HFFc6 (cell line): Measurements from ENCODE around the gene LRRC51. TPM values are rescaled to one million over a fixed set of nuclear protein-coding genes. Genes with fewer than 3 reads are reported as not detected.

Experiments used
- DNase-seq: peaks from one replicate; pipeline ENCODE4 v3.0.0-alpha.2; 2018
- H3K27ac Mint-ChIP-seq: 2 replicates; pipeline ENCODE4 v1.8.0; 2020; ENCODE audit warnings: mild to moderate bottlenecking, mixed read lengths
- H3K27me3 Mint-ChIP-seq: 2 replicates; pipeline ENCODE4 v1.8.0; 2021; ENCODE audit warnings: mild to moderate bottlenecking, moderate library complexity, mixed read lengths; ENCODE audit not compliant: insufficient read depth
- H3K36me3 Mint-ChIP-seq: 2 replicates; pipeline ENCODE4 v1.8.0; 2021; ENCODE audit warnings: low read depth, mixed read lengths
- H3K4me1 Mint-ChIP-seq: 2 replicates; pipeline ENCODE4 v1.8.0; 2020; ENCODE audit warnings: low read depth, mixed read lengths
- H3K4me3 Mint-ChIP-seq: 2 replicates; pipeline ENCODE4 v1.8.0; 2020; ENCODE audit warnings: mild to moderate bottlenecking, moderate library complexity, mixed read lengths
- H3K9me3 Mint-ChIP-seq: 2 replicates; pipeline ENCODE4 v1.8.0; 2020; ENCODE audit warnings: mild to moderate bottlenecking, mixed read lengths
- long read RNA-seq: library from polyadenylated mRNA; unstranded; transcript quantifications from one replicate; pipeline ENCODE4 v2.0.0, GENCODE V29; 2019
- total RNA-seq, 6 experiments: library from RNA; stranded (reverse); fragmentation: NEBNext Ultra II Directional; extraction: Animal tissue kit (Norgen Biotek cat#: 25700); gene quantifications; 2 replicates in 1 of 6; 3 replicates in 5 of 6; pipeline ENCODE4 v1.2.3, GENCODE V29; 2021
- TF ChIP-seq, protein P1 (sequence below): fragments of 200-600 bp; sonication (generic); IDR thresholded peaks from 2 replicates; pipeline ENCODE4 v1.5.0; 2021; ENCODE audit warnings: antibody characterized with exemption, mild to moderate bottlenecking

The LRRC51 gene, protein sequence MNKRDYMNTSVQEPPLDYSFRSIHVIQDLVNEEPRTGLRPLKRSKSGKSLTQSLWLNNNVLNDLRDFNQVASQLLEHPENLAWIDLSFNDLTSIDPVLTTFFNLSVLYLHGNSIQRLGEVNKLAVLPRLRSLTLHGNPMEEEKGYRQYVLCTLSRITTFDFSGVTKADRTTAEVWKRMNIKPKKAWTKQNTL
- 10 to 100 TPM in 1 of 6 experiments, 1 to 10 TPM in 5; 7.4 to 12.4 (median 8.5) TPM for total RNA-seq
- long read RNA-seq, partial matches to known transcripts = 0 of 2 reads
- long read RNA-seq, other reads (novel, unspliced or antisense) = 0 of 2 reads

- Mint-ChIP-seq H3K4me3 (peak within 1 kb of the TSS; percentile 89), H3K27ac (peak within 1 kb of the TSS; percentile 97), H3K9me3 (no peaks in the 10 kb centered on the region), H3K27me3 (peaks cover 4% of the 10 kb centered on the region), H3K4me1 (peaks cover 54% of the 10 kb centered on the region), H3K36me3 (peaks cover 18% of the 10 kb centered on the region)
- TF ChIP-seq, protein P1, sequence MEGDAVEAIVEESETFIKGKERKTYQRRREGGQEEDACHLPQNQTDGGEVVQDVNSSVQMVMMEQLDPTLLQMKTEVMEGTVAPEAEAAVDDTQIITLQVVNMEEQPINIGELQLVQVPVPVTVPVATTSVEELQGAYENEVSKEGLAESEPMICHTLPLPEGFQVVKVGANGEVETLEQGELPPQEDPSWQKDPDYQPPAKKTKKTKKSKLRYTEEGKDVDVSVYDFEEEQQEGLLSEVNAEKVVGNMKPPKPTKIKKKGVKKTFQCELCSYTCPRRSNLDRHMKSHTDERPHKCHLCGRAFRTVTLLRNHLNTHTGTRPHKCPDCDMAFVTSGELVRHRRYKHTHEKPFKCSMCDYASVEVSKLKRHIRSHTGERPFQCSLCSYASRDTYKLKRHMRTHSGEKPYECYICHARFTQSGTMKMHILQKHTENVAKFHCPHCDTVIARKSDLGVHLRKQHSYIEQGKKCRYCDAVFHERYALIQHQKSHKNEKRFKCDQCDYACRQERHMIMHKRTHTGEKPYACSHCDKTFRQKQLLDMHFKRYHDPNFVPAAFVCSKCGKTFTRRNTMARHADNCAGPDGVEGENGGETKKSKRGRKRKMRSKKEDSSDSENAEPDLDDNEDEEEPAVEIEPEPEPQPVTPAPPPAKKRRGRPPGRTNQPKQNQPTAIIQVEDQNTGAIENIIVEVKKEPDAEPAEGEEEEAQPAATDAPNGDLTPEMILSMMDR = no peak
- peak; percentile 100 for DNase-seq
Measured at GRCh38 chr11:72080326-72081183, at the start of gene LRRC51, which contains the start of gene NUMA1. LRRC51 (plus strand) TSS chr11:72080850; CDS start chr11:72089084, 8,234 bp downstream. NUMA1 (minus strand) TSS chr11:72080542; CDS start chr11:72035943, 44,599 bp downstream.

- H3K4me3 Mint-ChIP-seq = no peak overlapping the region
- H3K27ac Mint-ChIP-seq = peak overlapping the region; percentile 64; the same call in 1 of the 2 replicates
- TF ChIP-seq, protein P1 = no peak
- H3K4me1 Mint-ChIP-seq = peaks cover 12% of the 10 kb centered on the region
- DNase-seq = no peak
- peaks cover 7% of the 10 kb centered on the region; the same call in 1 of the 2 replicates for H3K36me3 Mint-ChIP-seq
- no peaks in the 10 kb centered on the region; the same call in 1 of the 2 replicates for H3K27me3 Mint-ChIP-seq
- no peaks in the 10 kb centered on the region for H3K9me3 Mint-ChIP-seq
Measured at GRCh38 chr11:72036687-72037086, 44.0 kb upstream of the LRRC51 start.

GRCh38 chr11:72037554-72038311 lies 42.9 kb upstream of the LRRC51 start:
- H3K27ac Mint-ChIP-seq = no peak overlapping the region
- H3K4me3 Mint-ChIP-seq = no peak overlapping the region
- DNase-seq = peak; percentile 12
- TF ChIP-seq, protein P1 = no peak
- H3K9me3 Mint-ChIP-seq = no peaks in the 10 kb centered on the region
- peaks cover 22% of the 10 kb centered on the region for H3K4me1 Mint-ChIP-seq
- no peaks in the 10 kb centered on the region; the same call in 1 of the 2 replicates for H3K27me3 Mint-ChIP-seq
- H3K36me3 Mint-ChIP-seq = peaks cover 13% of the 10 kb centered on the region; the same call in 1 of the 2 replicates

- Mint-ChIP-seq H3K27me3 (no peaks in the 10 kb centered on the region; the same call in 1 of the 2 replicates), H3K27ac (no peak overlapping the region), H3K4me3 (no peak overlapping the region), H3K36me3 (peaks cover 13% of the 10 kb centered on the region; the same call in 1 of the 2 replicates), H3K9me3 (no peaks in the 10 kb centered on the region), H3K4me1 (peaks cover 28% of the 10 kb centered on the region)
- DNase-seq = peak; percentile 64
- TF ChIP-seq, protein P1 = no peak
Measured at GRCh38 chr11:72038491-72038890, 42.2 kb upstream of the LRRC51 start.
